ENCODE measurements around the gene TNIK. TPM values are rescaled to one million over a fixed set of nuclear protein-coding genes. Genes with fewer than 3 reads are reported as not detected.
"Not testable (repeated sequence)": the region's sequence is repeated elsewhere in the genome, so short reads cannot be mapped to it uniquely, and the experiment has no call there.

The TNIK gene
- total RNA-seq, 4 donors from 2014 or later = 32.9 to 41.7 (median 38.0) TPM

DNA sequence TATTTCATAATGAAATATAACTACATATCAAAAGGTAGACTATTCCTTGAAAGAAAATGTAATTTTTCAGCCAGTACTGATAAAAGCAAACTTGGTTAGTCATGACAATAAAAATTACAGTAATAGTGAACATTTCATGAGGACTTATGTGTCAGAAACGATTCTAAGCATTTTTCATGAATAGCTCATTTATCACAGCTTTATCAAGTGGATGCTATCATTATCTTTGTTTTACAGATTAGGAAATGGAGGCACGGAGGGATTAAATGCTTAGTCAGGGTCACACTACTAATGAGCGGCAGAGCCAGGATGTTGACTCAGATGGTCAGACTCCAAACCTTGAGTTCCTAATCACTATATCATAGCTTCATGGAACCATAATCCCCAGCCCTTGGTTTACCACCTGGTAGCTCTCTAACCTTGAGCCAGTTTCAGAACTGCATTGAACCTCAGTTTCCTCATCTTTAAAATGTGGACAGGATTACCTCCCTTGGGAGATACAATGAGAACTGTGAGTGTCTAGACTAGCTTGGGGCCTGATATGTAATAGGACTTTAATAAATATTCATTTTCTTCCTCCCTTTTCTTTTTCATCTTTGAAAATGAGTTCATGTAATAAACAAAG lies 85.4 kb downstream of the TNIK start:
- no peak for ATAC-seq
- H3K4me1 ChIP-seq = peaks cover 4 to 56% (median 10%) of the 10 kb centered on the region in 3 donors
- 19 to 30% methylated on average over 3 of the region's 3 CpGs for WGBS, 2 donors (ENCODE audit: low coverage in 1 of 2)
- H3K27me3 ChIP-seq = no peaks in the 10 kb centered on the region
- no peak overlapping the region for H3K4me3 ChIP-seq
- H3K9me3 ChIP-seq = no peaks in the 10 kb centered on the region
- H3K27ac ChIP-seq = no peak overlapping the region
- H3K36me3 ChIP-seq = no peaks in the 10 kb centered on the region
- no peak for TF ChIP-seq POLR2AphosphoS5 (IDR thresholded peaks at IDR 0.05)
- TF ChIP-seq, protein P1, sequence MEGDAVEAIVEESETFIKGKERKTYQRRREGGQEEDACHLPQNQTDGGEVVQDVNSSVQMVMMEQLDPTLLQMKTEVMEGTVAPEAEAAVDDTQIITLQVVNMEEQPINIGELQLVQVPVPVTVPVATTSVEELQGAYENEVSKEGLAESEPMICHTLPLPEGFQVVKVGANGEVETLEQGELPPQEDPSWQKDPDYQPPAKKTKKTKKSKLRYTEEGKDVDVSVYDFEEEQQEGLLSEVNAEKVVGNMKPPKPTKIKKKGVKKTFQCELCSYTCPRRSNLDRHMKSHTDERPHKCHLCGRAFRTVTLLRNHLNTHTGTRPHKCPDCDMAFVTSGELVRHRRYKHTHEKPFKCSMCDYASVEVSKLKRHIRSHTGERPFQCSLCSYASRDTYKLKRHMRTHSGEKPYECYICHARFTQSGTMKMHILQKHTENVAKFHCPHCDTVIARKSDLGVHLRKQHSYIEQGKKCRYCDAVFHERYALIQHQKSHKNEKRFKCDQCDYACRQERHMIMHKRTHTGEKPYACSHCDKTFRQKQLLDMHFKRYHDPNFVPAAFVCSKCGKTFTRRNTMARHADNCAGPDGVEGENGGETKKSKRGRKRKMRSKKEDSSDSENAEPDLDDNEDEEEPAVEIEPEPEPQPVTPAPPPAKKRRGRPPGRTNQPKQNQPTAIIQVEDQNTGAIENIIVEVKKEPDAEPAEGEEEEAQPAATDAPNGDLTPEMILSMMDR (IDR thresholded peaks at IDR 0.05) = no peak
- TF ChIP-seq POLR2A (IDR thresholded peaks at IDR 0.05) = no peak
- TF ChIP-seq EP300 (IDR thresholded peaks at IDR 0.05) = no peak

DNA sequence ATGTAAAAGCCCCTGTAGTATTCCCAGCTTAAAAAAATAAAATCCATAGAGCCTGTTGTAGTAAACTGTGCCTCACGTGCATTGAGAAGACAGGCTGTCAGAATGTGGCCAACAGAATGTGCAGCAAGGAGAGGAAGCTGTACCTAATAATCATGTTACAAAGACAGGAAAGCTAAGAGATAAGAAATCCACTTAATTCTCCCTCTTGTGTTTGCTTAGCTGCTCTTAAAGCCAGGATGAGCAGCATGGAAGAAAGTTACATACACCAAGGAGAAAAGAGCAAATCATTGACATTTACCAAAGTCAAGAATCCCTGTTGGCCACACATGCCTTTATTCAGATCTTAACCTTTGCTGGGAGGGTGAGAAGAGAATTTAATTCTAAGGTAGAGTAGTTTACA lies 85.9 kb downstream of the TNIK start:
- Histone ChIP-seq H3K4me3 (no peak overlapping the region), H3K4me1 (peaks cover 4 to 51% (median 9%) of the 10 kb centered on the region in 3 donors), H3K27me3 (no peaks in the 10 kb centered on the region), H3K9me3 (no peaks in the 10 kb centered on the region), H3K36me3 (no peaks in the 10 kb centered on the region), H3K27ac (no peak overlapping the region)
- WGBS, 2 donors (ENCODE audit: low coverage in 1 of 2) = 30 to 50% methylated on average over 1 of the region's 1 CpG
- ATAC-seq = no peak
- no peak for TF ChIP-seq EP300 (IDR thresholded peaks at IDR 0.05)
- TF ChIP-seq POLR2AphosphoS5 (IDR thresholded peaks at IDR 0.05) = no peak
- no peak for TF ChIP-seq POLR2A (IDR thresholded peaks at IDR 0.05)
- TF ChIP-seq, protein P1 (IDR thresholded peaks at IDR 0.05) = no peak

DNA sequence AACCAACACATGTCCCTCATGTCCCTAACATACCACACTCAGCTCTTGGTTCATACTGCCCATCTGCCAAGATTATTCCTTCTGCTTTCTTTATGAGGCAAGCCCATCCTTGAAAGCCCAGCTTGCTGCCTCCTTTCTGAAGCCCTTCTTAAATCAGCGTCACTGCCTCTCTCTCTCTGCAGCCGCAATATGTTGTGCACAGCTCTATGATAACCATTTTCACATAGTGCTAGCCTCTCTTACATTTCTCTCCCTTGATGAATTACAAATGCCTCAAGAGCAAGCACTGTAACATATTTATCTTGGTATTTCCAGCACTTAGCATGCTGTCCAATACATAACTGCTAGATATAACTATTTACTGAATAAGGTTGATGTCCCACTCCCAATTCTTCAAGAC lies 86.5 kb downstream of the TNIK start:
- Histone ChIP-seq H3K36me3 (no peaks in the 10 kb centered on the region), H3K27ac (no peak overlapping the region), H3K4me3 (no peak overlapping the region), H3K27me3 (no peaks in the 10 kb centered on the region), H3K4me1 (peaks cover 4 to 45% (median 7%) of the 10 kb centered on the region in 3 donors), H3K9me3 (no peaks in the 10 kb centered on the region)
- no peak for TF ChIP-seq POLR2AphosphoS5 (IDR thresholded peaks at IDR 0.05)
- 89 to 94% methylated on average over 2 of the region's 2 CpGs for WGBS, 2 donors (ENCODE audit: low coverage in 1 of 2)
- no peak for ATAC-seq

DNA sequence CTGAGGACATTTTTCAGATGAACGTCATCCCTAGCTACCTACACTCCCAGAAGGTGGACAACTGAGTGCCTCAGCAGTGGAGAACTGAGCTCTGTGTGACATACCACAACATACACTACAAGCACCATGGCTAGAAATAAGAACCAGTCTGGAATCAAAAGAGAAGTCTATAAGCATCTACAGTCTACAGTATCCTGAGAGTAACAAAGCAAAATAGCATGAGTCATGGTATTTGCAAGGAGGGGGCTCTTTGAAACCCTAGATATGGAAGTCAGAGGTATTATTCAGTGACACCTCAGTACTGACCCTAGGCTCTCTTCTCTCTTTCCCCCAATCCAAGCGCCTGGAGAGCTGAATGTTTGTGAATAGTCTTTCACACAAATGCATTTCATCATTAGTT lies 87.5 kb downstream of the TNIK start:
- no peaks in the 10 kb centered on the region for H3K27me3 ChIP-seq
- H3K4me3 ChIP-seq = no peak overlapping the region
- H3K9me3 ChIP-seq = no peaks in the 10 kb centered on the region
- 100% methylated on average over 1 to 2 of the region's 2 CpGs for WGBS, 2 donors (ENCODE audit: low coverage in 1 of 2)
- no peak for ATAC-seq
- H3K27ac ChIP-seq = no peak overlapping the region
- peaks cover 4 to 40% (median 7%) of the 10 kb centered on the region in 3 donors for H3K4me1 ChIP-seq
- H3K36me3 ChIP-seq = no peaks in the 10 kb centered on the region
- TF ChIP-seq EP300 (IDR thresholded peaks at IDR 0.05) (no peak), POLR2AphosphoS5 (IDR thresholded peaks at IDR 0.05) (no peak)

DNA sequence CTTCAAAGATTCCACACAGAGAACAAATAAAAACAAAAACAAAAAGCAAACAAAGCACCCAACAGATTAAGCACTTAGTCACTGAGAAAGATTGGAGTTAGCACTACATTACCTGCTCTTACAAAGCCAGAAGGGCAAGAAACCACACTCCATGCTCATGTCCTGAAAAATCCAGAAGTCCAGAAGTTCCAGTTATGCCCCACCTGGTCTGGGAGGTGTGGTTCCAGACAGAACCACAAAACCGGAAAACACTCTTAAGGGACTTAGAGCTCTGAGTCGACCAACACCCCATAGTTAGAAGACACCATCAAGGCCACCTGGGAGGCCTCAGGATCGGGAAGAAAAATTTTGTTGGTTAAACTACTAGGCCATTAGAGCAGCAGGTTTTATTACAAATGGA lies 88.9 kb downstream of the TNIK start:
- no peak for ATAC-seq
- 72% methylated on average over 3 of the region's 3 CpGs; no CpG with 5 or more reads in 1 of the 2 donors for WGBS, 2 donors (ENCODE audit: low coverage in 1 of 2)
- Histone ChIP-seq H3K4me1 (peaks cover 4 to 28% (median 5%) of the 10 kb centered on the region in 3 donors), H3K27me3 (no peaks in the 10 kb centered on the region), H3K36me3 (no peaks in the 10 kb centered on the region), H3K4me3 (no peak overlapping the region), H3K9me3 (no peaks in the 10 kb centered on the region), H3K27ac (no peak overlapping the region)
- no peak for TF ChIP-seq POLR2AphosphoS5 (IDR thresholded peaks at IDR 0.05)
- no peak for TF ChIP-seq POLR2A (IDR thresholded peaks at IDR 0.05)
- TF ChIP-seq, protein P1 (IDR thresholded peaks at IDR 0.05) = no peak
- TF ChIP-seq EP300 (IDR thresholded peaks at IDR 0.05) = no peak

DNA sequence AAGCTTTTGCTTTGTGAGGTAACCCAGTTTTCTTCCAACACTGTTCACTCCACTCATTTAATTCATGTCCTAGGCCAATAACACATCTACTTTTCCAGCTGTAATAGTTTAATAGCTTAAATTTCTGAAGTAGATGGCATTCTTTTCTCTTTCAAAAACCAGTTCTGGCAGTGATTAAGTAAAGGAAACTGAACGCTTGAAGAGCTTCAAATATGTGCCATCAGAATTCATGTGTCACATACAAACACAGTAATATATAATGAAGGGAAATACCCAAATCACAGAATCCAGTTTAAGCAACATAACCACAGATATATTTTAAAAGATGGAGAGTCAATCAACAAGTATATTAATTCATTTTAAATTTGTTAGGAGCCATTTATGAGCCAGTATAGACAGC lies 91.0 kb downstream of the TNIK start:
- no peak overlapping the region for H3K27ac ChIP-seq
- H3K36me3 ChIP-seq = no peaks in the 10 kb centered on the region
- no peaks in the 10 kb centered on the region for H3K9me3 ChIP-seq
- no peaks in the 10 kb centered on the region for H3K27me3 ChIP-seq
- TF ChIP-seq, protein P1 (IDR thresholded peaks at IDR 0.05) = no peak
- H3K4me3 ChIP-seq = no peak overlapping the region
- 80 to 91% methylated on average over 1 of the region's 1 CpG for WGBS, 2 donors (ENCODE audit: low coverage in 1 of 2)
- no peak for ATAC-seq
- H3K4me1 ChIP-seq = peaks cover under 1 to 6% (median 3%) of the 10 kb centered on the region in 3 donors

DNA sequence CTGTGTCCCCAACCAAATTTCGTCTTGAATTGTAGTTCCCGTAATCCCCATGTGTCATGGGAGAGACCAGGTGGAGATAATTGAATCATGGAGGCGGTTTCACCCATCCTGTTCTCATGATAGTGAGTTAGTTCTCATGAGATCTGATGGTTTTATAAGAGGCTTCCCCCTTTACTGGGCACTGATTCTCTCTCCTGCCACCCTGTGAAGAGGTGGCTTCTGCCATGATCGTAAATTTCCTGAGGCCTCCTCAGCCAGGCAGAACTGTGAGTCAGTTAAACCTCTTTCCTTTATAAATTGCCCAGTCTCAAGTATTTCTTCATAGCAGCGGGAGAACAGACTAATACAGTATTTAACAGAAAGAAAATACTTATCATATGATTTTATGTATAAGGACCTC lies 93.5 kb downstream of the TNIK start:
- not testable (repeated sequence) for H3K4me1 ChIP-seq, H3K27me3 ChIP-seq, H3K36me3 ChIP-seq, ATAC-seq, H3K27ac ChIP-seq, H3K9me3 ChIP-seq, H3K4me3 ChIP-seq
- 92 to 94% methylated on average over 5 of the region's 5 CpGs for WGBS, 2 donors (ENCODE audit: low coverage in 1 of 2)

Data from gastroesophageal sphincter (tissue), 4 donors.